ENCODE data around the gene RIPK4. TPM values are rescaled to one million over a fixed set of nuclear protein-coding genes. Genes with fewer than 3 reads are reported as not detected.

The RIPK4 gene
- total RNA-seq, 1 experiment from 2014 or later, result 67.4 TPM

DNA sequence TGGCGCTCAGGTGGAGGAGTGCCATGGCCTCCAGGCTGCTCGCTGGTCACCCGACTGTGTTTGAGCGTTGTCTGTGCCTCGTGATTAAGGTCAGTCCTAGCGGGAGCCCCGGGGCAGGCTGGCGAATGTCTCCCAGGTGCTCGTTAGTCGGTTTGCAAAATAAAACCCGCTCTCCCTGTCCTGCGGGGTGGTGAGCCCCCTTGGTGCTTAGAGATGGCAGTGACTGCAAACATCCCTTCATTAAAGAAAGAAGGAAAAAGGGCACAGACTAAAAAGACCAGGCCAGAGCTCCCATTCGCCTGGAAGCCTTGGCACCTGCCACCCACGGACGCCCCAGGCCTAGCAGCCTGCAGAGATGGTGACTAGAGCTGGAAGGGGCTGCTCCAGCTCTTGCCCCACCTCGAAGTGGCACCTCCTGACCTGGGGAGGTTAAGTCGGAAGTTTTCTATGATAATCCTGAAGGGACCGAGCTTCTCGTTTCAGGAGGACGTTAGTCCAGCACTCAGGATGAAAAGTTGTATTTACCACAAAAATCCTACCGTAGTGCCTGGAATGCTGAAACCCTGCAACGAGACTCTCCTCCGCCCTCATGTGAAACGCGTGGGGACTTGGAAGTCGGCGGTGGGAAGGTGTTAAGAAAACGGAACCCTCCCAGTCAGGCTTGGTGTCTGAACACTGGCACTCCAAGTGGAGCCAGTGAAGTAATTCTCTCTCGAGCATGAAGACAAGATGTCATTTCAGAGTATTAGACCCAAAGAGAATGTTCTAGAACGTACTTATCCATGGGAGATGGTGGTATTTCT lies 24.6 kb downstream of the RIPK4 start:
- Histone ChIP-seq H3K27me3 (ENCODE audit: control insufficient read depth, insufficient read depth, low read length) (no peaks in the 10 kb centered on the region), H3K27ac (ENCODE audit: low read length) (peak overlapping the region; percentile 58), H3K4me3 (ENCODE audit: low read depth in 2 of 2, low read length in 2 of 2) (no peak overlapping the region), H3K4me1 (ENCODE audit: control insufficient read depth, insufficient read depth, low read length) (peaks cover 5% of the 10 kb centered on the region), H3K36me3 (ENCODE audit: control insufficient read depth, insufficient read depth, low read length) (peaks cover 27% of the 10 kb centered on the region), H3K9me3 (ENCODE audit: control insufficient read depth, insufficient read depth, low read depth, low read length) (peaks cover 5% of the 10 kb centered on the region; the same call in 1 of the 2 replicates)
- in situ Hi-C loops (cut with HindIII; ENCODE audit: low pct_unique_long_range_greater_than_20kb, low sequenced_read_pairs), result no loop called here
- BruUV-seq (replicated peaks), result no TSS peak
- TF ChIP-seq, protein P1, sequence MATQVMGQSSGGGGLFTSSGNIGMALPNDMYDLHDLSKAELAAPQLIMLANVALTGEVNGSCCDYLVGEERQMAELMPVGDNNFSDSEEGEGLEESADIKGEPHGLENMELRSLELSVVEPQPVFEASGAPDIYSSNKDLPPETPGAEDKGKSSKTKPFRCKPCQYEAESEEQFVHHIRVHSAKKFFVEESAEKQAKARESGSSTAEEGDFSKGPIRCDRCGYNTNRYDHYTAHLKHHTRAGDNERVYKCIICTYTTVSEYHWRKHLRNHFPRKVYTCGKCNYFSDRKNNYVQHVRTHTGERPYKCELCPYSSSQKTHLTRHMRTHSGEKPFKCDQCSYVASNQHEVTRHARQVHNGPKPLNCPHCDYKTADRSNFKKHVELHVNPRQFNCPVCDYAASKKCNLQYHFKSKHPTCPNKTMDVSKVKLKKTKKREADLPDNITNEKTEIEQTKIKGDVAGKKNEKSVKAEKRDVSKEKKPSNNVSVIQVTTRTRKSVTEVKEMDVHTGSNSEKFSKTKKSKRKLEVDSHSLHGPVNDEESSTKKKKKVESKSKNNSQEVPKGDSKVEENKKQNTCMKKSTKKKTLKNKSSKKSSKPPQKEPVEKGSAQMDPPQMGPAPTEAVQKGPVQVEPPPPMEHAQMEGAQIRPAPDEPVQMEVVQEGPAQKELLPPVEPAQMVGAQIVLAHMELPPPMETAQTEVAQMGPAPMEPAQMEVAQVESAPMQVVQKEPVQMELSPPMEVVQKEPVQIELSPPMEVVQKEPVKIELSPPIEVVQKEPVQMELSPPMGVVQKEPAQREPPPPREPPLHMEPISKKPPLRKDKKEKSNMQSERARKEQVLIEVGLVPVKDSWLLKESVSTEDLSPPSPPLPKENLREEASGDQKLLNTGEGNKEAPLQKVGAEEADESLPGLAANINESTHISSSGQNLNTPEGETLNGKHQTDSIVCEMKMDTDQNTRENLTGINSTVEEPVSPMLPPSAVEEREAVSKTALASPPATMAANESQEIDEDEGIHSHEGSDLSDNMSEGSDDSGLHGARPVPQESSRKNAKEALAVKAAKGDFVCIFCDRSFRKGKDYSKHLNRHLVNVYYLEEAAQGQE (IDR thresholded peaks at IDR 0.05; ENCODE audit: insufficient read depth in 1 of 2, low read depth in 2 of 2, low read length in 1 of 2), result no peak
- TF ChIP-seq POLR2AphosphoS5 (IDR thresholded peaks at IDR 0.05; ENCODE audit: low read depth, low read length), result no peak
- no peak for TF ChIP-seq TCF7L2 (IDR thresholded peaks at IDR 0.05; ENCODE audit: low read depth, low read length)
- ChIA-PET POLR2A (no interaction called here), CTCF (no interaction called here)
- DNase-seq (ENCODE audit: low read depth, low spot score) (no peak), ATAC-seq (no peak)
- intact Hi-C loops (cut with micrococcal nuclease; ENCODE audit: unreplicated experiment), result no loop called here

DNA sequence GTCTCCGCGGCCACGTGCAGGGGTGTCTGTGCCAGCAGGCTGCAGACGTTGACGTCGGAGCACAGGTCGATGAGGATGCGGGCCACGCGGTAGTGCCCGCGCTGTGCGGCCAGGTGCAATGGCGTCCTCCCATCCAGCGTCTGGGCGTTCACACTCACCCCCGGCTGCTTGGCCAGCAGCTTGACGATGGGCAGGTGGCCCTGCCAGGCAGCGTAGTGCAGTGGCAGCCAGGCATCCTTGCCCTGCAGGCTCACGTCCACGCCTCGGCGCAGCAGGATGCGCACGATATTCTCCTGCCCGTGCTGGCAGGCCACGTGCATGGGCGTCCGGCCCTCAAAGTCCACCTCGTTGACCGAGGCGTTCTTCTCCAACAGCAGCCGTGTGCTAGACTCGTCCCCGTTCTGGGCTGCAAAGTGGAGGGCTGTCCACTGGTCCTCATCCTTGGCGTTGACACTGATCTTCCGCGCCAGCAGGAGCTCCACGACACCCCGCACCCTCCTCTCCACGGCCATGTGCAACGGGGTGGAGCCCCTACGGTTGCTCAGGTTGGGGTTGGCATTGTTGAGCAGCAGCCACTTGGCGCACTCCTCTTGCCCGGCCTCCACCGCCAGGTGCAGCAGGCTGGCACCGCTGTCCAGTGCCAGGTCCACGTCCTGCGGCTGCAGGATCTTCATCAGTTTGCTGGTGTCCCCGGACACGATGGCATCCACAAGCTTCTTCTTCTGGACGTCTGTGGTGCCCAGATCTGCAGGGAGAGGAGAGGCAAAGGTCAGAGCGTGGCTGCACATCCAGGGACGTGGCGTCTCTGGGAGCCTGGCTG lies 25.4 kb downstream of the RIPK4 start:
- Histone ChIP-seq H3K36me3 (ENCODE audit: control insufficient read depth, insufficient read depth, low read length) (peaks cover 25% of the 10 kb centered on the region), H3K4me3 (ENCODE audit: low read depth in 2 of 2, low read length in 2 of 2) (no peak overlapping the region), H3K27me3 (ENCODE audit: control insufficient read depth, insufficient read depth, low read length) (no peaks in the 10 kb centered on the region), H3K4me1 (ENCODE audit: control insufficient read depth, insufficient read depth, low read length) (peaks cover 10% of the 10 kb centered on the region), H3K9me3 (ENCODE audit: control insufficient read depth, insufficient read depth, low read depth, low read length) (peaks cover 5% of the 10 kb centered on the region; the same call in 1 of the 2 replicates), H3K27ac (ENCODE audit: low read length) (no peak overlapping the region)
- in situ Hi-C loops (cut with HindIII; ENCODE audit: low pct_unique_long_range_greater_than_20kb, low sequenced_read_pairs), result no loop called here
- ATAC-seq (no peak), DNase-seq (ENCODE audit: low read depth, low spot score) (no peak)
- POLR2A ChIA-PET, result no interaction called here
- BruUV-seq (replicated peaks), result no TSS peak
- intact Hi-C loops (cut with micrococcal nuclease; ENCODE audit: unreplicated experiment), result no loop called here
- TF ChIP-seq SIN3A (IDR thresholded peaks at IDR 0.05; ENCODE audit: borderline replicate concordance, insufficient read depth, low read depth, low read length) (no peak), POLR2AphosphoS5 (IDR thresholded peaks at IDR 0.05; ENCODE audit: low read depth, low read length) (no peak), TCF7L2 (IDR thresholded peaks at IDR 0.05; ENCODE audit: low read depth, low read length) (no peak)
- TF ChIP-seq, protein P2, sequence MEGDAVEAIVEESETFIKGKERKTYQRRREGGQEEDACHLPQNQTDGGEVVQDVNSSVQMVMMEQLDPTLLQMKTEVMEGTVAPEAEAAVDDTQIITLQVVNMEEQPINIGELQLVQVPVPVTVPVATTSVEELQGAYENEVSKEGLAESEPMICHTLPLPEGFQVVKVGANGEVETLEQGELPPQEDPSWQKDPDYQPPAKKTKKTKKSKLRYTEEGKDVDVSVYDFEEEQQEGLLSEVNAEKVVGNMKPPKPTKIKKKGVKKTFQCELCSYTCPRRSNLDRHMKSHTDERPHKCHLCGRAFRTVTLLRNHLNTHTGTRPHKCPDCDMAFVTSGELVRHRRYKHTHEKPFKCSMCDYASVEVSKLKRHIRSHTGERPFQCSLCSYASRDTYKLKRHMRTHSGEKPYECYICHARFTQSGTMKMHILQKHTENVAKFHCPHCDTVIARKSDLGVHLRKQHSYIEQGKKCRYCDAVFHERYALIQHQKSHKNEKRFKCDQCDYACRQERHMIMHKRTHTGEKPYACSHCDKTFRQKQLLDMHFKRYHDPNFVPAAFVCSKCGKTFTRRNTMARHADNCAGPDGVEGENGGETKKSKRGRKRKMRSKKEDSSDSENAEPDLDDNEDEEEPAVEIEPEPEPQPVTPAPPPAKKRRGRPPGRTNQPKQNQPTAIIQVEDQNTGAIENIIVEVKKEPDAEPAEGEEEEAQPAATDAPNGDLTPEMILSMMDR (IDR thresholded peaks at IDR 0.05), result no peak
- TF ChIP-seq, protein P1 (IDR thresholded peaks at IDR 0.05; ENCODE audit: insufficient read depth in 1 of 2, low read depth in 2 of 2, low read length in 1 of 2), result no peak
- CTCF ChIA-PET, result no interaction called here

All from Panc1 (cell line).